ENCODE data around the gene CAMTA2.

- TF ChIP-seq CTCF (conservative IDR thresholded peaks at IDR 0.05 in 1 of 2, IDR thresholded peaks at IDR 0.05 in 1 of 2; ENCODE audit: low read depth in 1 of 2, low read length in 2 of 2): no peak
- TF ChIP-seq EZH2 (IDR thresholded peaks at IDR 0.05; ENCODE audit: low read length, missing control alignments): no peak
These were observed 6.7 kb upstream of the CAMTA2 start for GRCh38 chr17:4994081-4994595.

Data from fibroblast of lung (primary cell).